Psoas muscle (tissue), 8 donors: Measurements from ENCODE around the gene RGS9. TPM values are rescaled to one million over a fixed set of nuclear protein-coding genes. Genes with fewer than 3 reads are reported as not detected.

Experiments
- ATAC-seq, 4 donors: fragments of 200-7000 bp; cut with Tn5 transposase; one replicate each; pipeline ENCODE4 v1.9.1; 2020; ENCODE audit warnings: moderate library complexity in 3 of 4, mild to moderate bottlenecking in 2 of 4
- DNase-seq, 2 donors: peaks; one replicate each; pipeline ENCODE4 v3.0.0-alpha.2; 2020
- H3K27ac ChIP-seq: fragments of 200-600 bp; one replicate; pipeline ENCODE4 v1.8.0; 2022
- H3K27me3 ChIP-seq, 3 donors: fragments of 200-600 bp in 1 of 3; one replicate each; pipeline versions ENCODE4 v1.6.1 to v1.8.0; 2013 to 2022; ENCODE audit warnings: low read length in 2 of 3, mild to moderate bottlenecking in 2 of 3, moderate library complexity in 1 of 3; ENCODE audit not compliant: insufficient read depth in 3 of 3
- H3K36me3 ChIP-seq, 2 donors: fragments of 200-600 bp in 1 of 2; one replicate each; pipeline versions ENCODE4 v1.6.1 to v1.8.0; 2013 to 2022; ENCODE audit warnings: low read depth in 1 of 2, mild to moderate bottlenecking in 1 of 2, moderate library complexity in 1 of 2; ENCODE audit not compliant: insufficient read depth in 1 of 2
- H3K4me1 ChIP-seq: fragments of 200-600 bp; one replicate; pipeline ENCODE4 v1.8.0; 2022
- H3K4me3 ChIP-seq: fragments of 200-600 bp; one replicate; pipeline ENCODE4 v1.8.0; 2022; ENCODE audit warnings: mild to moderate bottlenecking
- H3K9me3 ChIP-seq: fragments of 200-600 bp; one replicate; pipeline ENCODE4 v1.8.0; 2022
- CTCF ChIP-seq: fragments of 200-600 bp; IDR thresholded peaks from one replicate; pipeline ENCODE4 v1.8.0; 2022; ENCODE audit warnings: antibody characterized with exemption
- whole genome bisulfite sequencing, 3 donors: extraction: QIAGEN DNeasy Blood & Tissue Kit; methylation state at CpG; one replicate each; pipeline versions ENCODE4 v1.1.6 to v1.1.7; 2013; 5-methylcytosine and 5-hydroxymethylcytosine counted together
- intact Hi-C, 2 donors: fragments of 100-400 bp; cut with DNase I; formaldehyde crosslinking; loops; one replicate each; pipeline versions ENCODE4 v1.11.0 to v1.14.2; 2022
- polyA plus RNA-seq, 3 donors: library from polyadenylated mRNA; stranded (reverse); fragments of 200-250 nt; gene quantifications; one replicate each; pipeline ENCODE4 v1.2.3, GENCODE V29; 2013
- total RNA-seq, 4 donors: library from RNA; stranded (reverse); fragmentation: NEBNext Ultra II Directional in 2 of 4; extraction: Animal tissue kit (Norgen Biotek cat#: 25700) in 2 of 4; gene quantifications; one replicate each; pipeline versions ENCODE4 v1.2.1 to v1.2.4, GENCODE V29; 2021 to 2023
- donor health status: healthy with polysubstance abuse.
- donor health status: DM: no; HTN: no; CAD: no; lungs with moderate emphysema.
- donor health status: Bipolar disorder and iron deficiency.
- donor health status: healthy.
- donor health status: DM: yes; HTN: yes; CAD: no.
- donor health status: DM: no; HTN: no; CAD: no.
- donor health status: DM: no; HTN: no; CAD: no.
- donor health status: DM: yes; HTN: yes; CAD: no.

Gene RGS9
- total and polyA plus RNA-seq, 7 donors = 0.33 to 4.8 (median 2.1) TPM

- H3K4me3 ChIP-seq = no peak overlapping the region
- DNase-seq (no peak), ATAC-seq (no peak)
- H3K4me1 ChIP-seq = peaks cover 3% of the 10 kb centered on the region
- intact Hi-C loops = no loop called here
- H3K27ac ChIP-seq = no peak overlapping the region
- no peak for TF ChIP-seq CTCF
- no peaks in the 10 kb centered on the region for H3K36me3 ChIP-seq
- WGBS, 3 donors = 55 to 72% (median 61%) methylated on average over 4 of the region's 4 CpGs
- no peaks in the 10 kb centered on the region for H3K27me3 ChIP-seq
- no peaks in the 10 kb centered on the region for H3K9me3 ChIP-seq
These were observed 19.7 kb upstream of the RGS9 start for GRCh38 chr17:65117384-65118035.

GRCh38 chr17:65121368-65121767, 15.8 kb upstream of the RGS9 start:
- no peaks in the 10 kb centered on the region for H3K27me3 ChIP-seq
- no peak overlapping the region for H3K27ac ChIP-seq
- H3K9me3 ChIP-seq = no peaks in the 10 kb centered on the region
- intact Hi-C loops = no loop called here
- peaks cover 3% of the 10 kb centered on the region for H3K4me1 ChIP-seq
- H3K4me3 ChIP-seq = no peak overlapping the region
- no peak for TF ChIP-seq CTCF
- no peaks in the 10 kb centered on the region for H3K36me3 ChIP-seq
- WGBS, 3 donors = 37 to 69% (median 53%) methylated on average over 6 of the region's 6 CpGs
- no peak for DNase-seq
- ATAC-seq = no peak

- no peaks in the 10 kb centered on the region for H3K9me3 ChIP-seq
- no peaks in the 10 kb centered on the region for H3K27me3 ChIP-seq
- H3K4me3 ChIP-seq = peak overlapping the region; percentile 72
- intact Hi-C loops = no loop called here
- H3K4me1 ChIP-seq = peaks cover 3% of the 10 kb centered on the region
- no peaks in the 10 kb centered on the region for H3K36me3 ChIP-seq
- peak in 1 of 4 donors; percentile 9 for ATAC-seq
- peak overlapping the region; percentile 86 for H3K27ac ChIP-seq
- no peak for DNase-seq
- WGBS, 3 donors = 72 to 77% (median 75%) methylated on average over 12 of the region's 12 CpGs
- TF ChIP-seq CTCF = no peak
These were observed 15.0 kb upstream of the RGS9 start for GRCh38 chr17:65121916-65122806.

GRCh38 chr17:65122836-65123756, 14.1 kb upstream of the RGS9 start:
- WGBS, 3 donors = 6 to 9% (median 7%) methylated on average over 40 to 55 of the region's 55 CpGs
- intact Hi-C loops = no loop called here
- Histone ChIP-seq H3K27me3 (no peaks in the 10 kb centered on the region), H3K4me3 (peak overlapping the region; percentile 72), H3K4me1 (peaks cover 3% of the 10 kb centered on the region), H3K27ac (peak overlapping the region; percentile 86), H3K36me3 (no peaks in the 10 kb centered on the region), H3K9me3 (no peaks in the 10 kb centered on the region)
- TF ChIP-seq CTCF = no peak
- ATAC-seq = peak; percentile 92 to 93 (median 92)
- DNase-seq = peak; percentile 78 to 90
